Ovary (tissue), 3 donors: Measurements from ENCODE around the gene DIRAS1.

Source experiments
- EP300 ChIP-seq: sonication (generic); formaldehyde crosslinking; IDR thresholded peaks from one replicate; pipeline ENCODE4 v1.6.1; 2017; ENCODE audit warnings: antibody characterized with exemption
- POLR2A ChIP-seq: fragments of 450-650 bp; IDR thresholded peaks from one replicate; pipeline ENCODE4 v1.6.1; 2017; ENCODE audit warnings: antibody characterized with exemption, mild to moderate bottlenecking, moderate library complexity
- TF ChIP-seq, protein P1 (sequence below), 3 donors: fragments of 450-650 bp in 2 of 3; fragments of 200-600 bp in 1 of 3; IDR thresholded peaks; one replicate each; pipeline versions ENCODE4 v1.5.1 to v1.8.0; 2016 to 2022; ENCODE audit warnings: antibody characterized with exemption in 3 of 3, mild to moderate bottlenecking in 1 of 3
- donor health status: DM: no; HTN: no; CAD: no.

DNA sequence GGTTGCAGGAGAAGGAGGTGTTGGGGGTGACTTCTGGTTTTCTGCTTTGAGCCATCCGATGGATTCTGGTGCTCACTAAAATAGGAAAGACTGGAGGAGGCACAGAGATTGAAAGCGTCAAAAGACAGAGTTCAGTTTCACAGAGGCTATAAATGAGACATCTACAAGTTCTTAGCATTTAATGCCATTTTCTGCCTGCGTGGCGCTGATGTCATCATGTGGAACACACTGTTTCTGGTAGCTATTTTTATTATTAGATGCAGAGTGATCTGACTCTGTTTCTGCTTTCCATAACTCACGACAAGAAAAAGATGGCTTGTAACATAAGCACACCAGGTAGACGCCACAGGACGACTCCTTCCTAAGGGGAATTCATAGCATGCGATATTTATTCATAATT, 21.9 kb upstream of the DIRAS1 start:
- TF ChIP-seq, protein P1, sequence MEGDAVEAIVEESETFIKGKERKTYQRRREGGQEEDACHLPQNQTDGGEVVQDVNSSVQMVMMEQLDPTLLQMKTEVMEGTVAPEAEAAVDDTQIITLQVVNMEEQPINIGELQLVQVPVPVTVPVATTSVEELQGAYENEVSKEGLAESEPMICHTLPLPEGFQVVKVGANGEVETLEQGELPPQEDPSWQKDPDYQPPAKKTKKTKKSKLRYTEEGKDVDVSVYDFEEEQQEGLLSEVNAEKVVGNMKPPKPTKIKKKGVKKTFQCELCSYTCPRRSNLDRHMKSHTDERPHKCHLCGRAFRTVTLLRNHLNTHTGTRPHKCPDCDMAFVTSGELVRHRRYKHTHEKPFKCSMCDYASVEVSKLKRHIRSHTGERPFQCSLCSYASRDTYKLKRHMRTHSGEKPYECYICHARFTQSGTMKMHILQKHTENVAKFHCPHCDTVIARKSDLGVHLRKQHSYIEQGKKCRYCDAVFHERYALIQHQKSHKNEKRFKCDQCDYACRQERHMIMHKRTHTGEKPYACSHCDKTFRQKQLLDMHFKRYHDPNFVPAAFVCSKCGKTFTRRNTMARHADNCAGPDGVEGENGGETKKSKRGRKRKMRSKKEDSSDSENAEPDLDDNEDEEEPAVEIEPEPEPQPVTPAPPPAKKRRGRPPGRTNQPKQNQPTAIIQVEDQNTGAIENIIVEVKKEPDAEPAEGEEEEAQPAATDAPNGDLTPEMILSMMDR (IDR thresholded peaks at IDR 0.05): no peak
- TF ChIP-seq POLR2A: no peak
- no peak for TF ChIP-seq EP300
